GM19438 (cell line): ENCODE data around the gene ARID2.

Experiments
- ATAC-seq: cut with Tn5 transposase; IDR thresholded peaks from one replicate; pipeline ENCODE4 v1.9.1; 2021; ENCODE audit warnings: low read depth; ENCODE audit not compliant: unreplicated experiment

The ARID2 gene

DNA sequence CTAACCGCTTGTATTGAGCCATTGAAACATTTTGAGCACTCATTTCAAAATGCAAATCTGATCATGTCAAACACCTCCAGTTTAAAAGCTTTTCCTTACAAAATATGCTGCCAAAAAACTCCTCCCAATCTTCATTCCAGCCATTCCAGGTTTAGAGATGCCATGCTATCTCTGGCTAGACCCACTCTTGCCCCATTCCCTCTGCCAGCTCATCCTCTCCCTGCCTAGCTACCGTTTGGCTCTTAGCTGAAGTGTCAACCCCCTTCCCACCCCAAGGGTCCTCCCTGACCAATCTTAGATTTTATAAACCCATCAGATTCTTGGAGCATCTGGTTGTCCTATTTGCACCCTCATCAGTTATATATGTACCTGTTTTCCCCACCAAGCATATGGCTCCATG, 185.9 kb downstream of the ARID2 start:
- ATAC-seq: no peak

DNA sequence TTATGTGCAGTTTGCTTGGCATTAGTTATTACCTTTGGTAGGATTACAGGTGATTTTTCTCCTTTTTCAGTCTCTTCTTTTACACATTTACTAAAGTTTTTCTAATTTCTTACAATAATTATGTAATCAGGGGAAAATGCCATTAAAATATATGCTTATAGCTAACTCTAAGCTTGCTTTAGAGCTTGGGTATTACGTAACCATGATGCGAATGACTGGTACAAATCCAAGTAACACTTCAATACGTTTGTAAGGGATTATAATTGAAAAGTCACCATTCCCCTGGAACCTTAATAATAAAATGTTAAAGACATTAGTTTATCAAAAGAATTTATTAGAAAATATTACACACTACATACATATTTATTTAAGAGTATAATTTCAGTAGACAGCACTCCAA, 189.3 kb downstream of the ARID2 start:
- no peak for ATAC-seq

DNA sequence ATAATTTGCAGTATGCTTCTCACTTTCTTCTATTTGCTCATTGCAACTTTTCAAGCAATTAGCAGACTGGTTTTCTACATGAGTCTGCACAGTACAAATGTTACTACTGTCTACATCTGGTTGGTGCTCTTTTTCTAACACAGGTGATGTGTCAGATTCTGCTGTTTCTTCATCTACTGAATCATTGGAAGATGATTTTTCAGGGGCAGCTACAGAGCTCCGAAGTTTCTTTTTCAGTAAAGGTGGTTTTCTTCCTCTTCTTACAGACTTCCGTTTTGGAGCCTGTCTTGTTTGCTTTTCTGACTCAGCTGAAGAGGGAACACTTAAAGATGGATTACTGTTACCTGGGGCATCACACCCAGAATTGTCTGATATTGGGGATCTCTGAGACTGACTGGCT, 198.8 kb downstream of the ARID2 start:
- ATAC-seq: no peak

DNA sequence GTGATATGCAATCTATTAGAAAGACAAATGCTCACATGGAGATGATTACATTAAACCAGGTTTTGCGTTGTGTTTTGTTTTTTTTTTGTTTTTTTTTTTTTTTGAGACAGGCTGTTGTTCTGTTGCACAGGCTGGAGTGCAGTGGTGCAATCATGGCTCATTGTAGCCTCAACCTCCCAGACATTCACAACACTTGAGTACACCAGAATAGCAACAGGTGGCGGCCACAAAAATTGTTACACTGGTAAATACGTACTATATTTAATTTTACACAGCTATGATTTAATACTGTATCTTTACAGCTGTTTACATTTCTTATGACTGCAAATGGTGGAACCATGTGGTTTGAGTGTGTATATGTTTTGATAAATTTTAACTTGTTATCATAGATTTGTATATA, 200.9 kb downstream of the ARID2 start:
- ATAC-seq: no peak

DNA sequence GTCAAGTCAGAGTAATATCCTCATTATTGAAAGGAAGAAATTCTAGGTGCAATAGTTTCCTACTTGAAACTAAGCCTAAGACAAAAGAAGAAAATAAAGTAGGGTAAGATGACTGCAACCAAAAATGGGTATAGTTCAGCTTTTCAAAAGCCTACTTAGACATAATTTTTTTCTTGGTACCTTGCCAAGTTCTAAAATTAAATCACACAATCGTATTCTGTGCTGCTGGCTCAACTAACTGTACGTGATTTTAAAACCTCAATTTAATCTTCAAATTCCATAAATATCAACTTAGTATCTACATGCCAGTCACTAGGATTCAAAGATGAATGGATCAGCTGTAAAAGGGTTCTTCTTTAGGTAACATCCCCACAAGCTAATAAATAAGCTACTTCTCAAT, 204.0 kb downstream of the ARID2 start:
- ATAC-seq: no peak

DNA sequence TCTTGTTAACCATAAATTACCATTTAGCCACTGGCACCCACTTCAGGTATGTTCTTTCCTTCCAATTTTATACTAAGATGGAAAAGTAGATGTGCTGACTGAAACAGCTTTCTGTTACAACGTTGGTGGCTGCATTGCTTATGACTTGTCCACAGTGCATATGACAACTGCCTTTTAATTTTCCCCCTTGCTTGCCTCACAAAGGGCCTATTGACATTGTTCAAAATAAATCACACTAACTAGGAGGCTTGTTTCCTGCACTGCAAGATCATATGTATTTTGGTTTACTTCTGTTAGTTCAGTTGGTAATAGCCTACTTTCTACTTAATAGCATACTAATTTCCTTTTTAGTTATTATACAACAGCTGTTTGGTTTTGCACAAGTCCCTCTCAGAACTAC, 205.4 kb downstream of the ARID2 start:
- ATAC-seq: no peak

DNA sequence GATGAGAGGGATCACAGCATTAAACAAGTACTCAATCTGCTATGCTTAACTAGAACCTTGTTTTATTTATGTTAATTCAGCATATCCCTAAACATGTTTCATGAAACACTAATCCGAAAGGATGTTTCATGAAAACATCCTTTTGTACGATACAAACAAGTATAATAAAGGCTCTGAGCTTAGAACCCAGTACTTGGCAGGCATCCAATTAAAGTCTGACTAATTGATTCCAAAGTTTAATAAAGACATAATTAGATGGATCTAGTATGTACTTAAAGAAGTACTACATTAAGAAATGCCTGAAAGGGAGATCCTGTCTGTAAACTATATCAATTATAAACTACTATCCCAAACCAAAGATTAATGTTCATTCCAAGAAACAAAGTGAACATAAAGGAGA, 209.1 kb downstream of the ARID2 start:
- no peak for ATAC-seq

DNA sequence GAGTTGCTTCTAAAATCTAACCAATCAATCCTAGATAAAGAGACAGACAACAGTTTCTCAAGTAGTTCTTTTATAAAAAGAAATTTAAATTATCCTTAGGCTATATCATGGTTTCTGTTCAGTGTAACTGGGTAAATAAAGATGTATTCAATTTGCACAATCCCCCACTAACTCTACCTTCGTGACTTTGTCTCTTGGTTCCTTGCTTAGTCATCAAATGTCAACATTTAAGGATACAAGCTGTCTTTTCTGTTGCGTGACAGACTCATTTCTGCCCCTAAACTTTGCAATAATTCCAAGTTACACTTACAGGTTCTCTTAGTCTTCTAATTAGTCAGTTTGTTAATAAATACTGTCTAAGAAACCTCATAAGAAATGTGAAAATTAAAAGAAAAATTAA, 210.3 kb downstream of the ARID2 start:
- no peak for ATAC-seq

DNA sequence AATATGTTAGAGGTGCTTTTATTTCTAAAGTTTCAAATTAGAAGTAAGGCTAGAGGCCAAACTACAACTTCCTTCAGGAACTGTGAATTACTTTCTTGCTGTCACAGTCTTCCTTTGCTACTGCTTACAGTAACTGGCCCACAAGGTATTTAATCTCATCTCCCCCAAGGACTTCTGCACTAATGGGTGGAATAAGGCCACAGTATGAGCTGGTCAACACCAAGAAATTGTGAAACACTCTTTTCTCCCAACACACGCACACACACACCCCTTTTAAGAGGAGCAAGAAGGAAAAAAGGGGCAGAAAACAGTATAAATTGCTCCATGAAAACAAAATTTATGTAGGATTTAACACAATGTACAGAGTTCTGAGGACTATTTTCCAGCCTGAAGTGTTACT, 215.3 kb downstream of the ARID2 start:
- no peak for ATAC-seq

DNA sequence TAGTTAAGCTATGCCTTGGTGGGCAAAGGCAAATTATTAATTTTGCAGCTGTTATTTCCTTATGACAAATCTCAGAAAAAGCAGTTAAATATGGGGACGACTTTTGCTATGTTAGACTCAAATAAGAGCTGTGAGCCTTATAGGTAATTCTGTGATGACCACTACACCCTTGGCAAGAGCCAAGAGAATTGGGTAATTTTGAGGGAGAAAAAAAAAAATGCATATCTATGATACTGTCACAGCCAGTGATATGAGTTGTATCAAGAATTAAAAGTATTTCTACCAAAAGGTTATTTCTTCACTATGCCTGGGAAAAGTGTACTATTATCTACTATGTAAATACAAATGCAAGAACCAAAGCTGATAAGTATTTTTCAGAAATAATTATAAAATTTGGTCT, 216.9 kb downstream of the ARID2 start:
- ATAC-seq: no peak

DNA sequence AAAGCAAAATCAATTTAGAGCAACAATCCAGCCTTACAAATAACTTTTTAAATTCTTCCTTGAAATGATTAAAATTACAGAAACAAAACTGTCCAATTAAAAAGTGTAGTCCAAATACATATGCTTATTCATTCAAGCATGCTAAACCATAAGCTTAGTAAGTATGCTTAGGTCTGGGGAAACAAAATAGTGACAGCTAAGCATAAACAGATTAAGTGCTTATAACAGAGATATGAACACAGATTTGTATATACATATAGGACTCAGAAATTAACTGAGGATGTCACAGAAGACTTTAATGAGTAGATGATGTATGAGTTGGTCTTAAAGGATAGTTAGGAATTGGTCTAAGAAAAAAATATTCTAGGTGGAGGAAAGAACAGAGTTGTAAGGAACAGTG, 219.0 kb downstream of the ARID2 start:
- ATAC-seq: no peak
